ENCODE data around the gene WSCD1.

Gene WSCD1

DNA sequence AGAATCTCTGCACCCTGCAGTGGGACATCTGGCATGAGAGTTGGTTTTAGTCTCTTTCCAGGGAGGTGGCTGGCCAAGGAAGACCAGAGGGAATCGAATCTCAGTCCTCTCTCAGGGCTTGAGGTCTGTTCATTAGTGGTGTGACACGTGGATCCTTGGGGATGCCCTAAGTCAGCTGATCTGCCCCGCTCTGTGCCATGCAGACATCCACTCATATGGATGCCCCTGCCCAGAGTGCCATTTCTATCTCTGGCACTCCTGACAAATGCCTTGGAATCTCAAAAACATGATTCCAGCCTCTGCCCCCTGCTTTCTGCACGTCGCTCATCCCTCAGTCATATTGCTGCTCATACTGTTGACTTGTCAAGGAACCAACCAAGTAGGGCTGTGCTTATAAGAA, 38.8 kb downstream of the WSCD1 start:
- no peak for DNase-seq

DNA sequence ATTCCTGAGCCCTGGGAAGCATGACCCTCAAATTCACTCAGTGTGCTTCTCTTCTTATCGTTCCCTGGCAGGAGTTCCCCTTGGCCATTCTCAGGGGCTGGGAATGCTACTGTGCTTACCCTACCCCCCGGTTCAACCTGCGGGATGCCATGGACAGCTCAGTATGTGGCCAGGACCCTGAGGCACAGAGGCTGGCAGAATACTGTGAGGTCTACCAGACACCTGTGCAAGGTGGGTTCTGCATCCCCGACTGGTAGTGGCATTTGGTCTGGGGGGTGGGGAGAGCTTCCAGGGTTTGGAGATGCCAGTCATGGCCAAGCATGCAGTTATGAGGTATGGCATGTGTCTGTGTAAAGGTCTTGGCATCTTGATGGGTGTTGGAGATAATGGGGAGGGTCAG, 39.4 kb downstream of the WSCD1 start:
- DNase-seq: no peak

DNA sequence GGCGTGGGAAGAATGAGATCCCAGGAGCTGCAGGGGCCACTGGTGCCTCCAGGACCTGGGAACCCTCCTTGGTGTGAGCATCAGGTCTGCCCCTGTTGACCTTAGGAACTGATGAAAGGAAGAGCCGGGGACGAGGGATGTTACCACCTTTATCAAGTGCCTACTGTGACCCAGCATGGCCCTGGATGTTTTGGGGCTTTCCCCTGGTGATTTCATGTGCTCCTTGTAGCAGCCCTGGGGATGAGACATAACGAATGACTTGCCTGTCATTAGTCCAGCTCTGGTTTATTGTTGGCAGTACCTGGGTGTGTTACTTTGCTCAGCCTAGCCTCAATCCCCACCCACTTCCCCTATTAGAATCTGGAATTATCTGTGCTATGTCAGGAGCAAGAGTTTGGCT, 39.9 kb downstream of the WSCD1 start:
- no peak for DNase-seq

DNA sequence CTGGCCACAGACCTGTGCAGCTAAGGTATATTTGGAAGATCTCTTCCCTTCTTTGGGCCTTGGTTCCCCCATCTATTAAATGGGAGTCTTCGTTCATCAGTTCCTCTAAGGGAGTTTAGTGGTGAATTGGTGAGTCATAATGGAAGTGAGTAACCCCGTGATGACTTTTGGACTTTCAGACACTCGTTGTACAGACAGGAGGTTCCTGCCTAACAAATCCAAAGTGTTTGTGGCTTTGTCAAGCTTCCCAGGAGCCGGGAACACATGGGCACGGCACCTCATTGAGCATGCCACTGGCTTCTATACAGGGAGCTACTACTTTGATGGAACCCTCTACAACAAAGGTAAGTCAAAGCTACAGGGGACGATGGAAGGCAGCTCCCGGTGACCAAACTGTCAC, 40.4 kb downstream of the WSCD1 start:
- DNase-seq: no peak

DNA sequence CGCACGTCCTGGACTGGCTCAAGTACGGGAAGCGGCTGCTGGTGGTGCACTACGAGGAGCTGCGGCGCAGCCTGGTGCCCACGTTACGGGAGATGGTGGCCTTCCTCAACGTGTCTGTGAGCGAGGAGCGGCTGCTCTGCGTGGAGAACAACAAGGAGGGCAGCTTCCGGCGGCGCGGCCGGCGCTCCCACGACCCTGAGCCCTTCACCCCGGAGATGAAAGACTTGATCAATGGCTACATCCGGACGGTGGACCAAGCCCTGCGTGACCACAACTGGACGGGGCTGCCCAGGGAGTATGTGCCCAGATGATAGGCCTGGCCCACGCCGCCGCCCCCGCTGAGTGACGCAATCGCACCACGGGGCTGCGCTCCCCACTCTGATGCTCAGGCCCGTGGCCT, 50.2 kb downstream of the WSCD1 start:
- no peak for DNase-seq

DNA sequence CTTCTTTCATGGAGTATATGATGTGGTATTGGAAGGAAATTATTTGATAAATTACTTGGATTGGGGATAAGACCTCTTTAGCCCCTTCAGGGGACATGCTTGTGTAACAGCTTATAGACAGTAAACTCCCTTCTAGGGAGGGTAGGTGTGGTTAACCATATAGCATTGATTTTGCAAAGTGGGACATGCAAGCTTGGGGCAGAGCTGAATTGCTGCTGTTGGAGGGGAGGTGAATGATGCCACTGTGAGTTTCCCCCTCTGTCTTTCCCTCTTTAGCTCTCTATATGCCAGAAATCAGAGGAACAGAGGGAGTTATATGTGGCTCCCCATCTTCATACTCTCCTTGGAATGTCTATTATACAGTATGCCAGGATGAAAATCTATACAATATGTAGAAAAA, 54.7 kb downstream of the WSCD1 start:
- DNase-seq: no peak

DNA sequence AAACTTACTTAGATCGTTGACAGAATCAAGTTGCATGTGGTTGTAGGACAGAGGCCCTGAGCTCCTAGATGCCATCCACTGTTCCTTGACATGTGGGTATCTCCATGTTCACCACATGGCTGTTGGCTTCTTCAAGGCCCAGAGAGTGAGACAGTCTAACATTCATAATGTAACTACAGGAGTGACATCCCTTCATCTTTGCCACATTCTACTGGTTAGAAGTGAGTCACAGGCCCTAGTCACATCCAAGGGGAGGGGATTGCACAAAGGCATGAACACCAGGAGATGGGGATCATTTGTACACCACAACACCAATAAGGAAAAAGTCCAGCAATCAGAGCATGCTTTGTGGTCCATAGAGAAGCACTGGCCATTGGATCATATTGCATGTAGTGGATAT, 56.6 kb downstream of the WSCD1 start:
- no peak for DNase-seq

DNA sequence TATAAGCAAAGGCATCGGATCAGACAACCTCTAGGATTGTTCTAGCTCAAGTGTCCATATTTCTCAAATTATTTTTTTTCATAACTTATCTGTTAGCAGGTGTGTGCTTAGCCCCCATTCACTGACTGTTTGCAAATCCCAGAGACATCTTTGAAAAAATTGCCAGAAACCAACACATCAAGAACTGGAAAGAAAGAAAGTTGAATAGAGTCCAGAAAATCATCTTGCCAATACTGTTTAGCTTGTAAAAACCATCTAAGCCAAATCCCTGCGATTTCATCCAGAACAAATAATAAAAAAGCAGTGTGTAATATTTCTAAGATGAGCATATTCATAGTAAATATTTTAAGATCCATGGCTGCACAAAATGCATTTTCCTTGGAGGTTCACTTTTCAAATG, 64.5 kb downstream of the WSCD1 start:
- DNase-seq: no peak

DNA sequence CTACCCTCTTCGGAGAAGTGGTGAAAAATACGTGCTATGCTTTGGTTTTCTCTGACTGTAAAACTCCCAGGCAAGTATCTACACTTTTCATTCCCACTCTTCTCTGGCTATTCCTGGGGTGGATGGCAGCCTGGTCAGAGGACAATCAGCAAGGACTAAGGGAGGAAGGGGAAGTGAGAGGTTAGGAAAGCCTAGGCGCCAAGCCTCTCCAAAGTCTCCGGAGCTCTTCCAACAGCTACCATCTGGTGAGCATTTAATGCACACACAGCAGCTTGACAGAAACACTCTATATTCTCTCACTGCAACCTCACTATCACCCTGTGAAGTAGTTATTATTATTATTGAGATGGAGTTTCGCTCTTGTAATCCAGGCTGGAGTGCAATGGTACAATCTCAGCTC, 65.1 kb downstream of the WSCD1 start:
- DNase-seq: no peak

DNA sequence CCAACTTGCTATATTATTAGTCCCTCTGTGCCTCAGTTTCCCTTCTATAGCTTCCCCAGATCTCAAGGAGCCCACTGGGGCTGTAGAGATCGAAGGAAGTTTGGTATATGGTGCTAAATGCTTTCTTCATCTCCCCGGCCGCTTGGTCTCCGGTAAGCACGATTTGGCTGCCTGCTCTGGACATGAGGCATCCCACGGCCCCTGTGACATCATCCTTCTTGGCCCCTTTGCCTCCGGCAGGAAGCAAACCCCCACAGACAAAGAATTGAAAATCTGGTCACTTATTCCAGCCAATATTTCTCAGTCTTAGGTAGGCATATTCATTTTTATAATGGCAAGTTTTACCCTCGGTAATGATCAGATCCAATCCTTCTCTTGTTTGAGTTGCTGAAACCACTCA, 65.8 kb downstream of the WSCD1 start:
- DNase-seq: no peak

DNA sequence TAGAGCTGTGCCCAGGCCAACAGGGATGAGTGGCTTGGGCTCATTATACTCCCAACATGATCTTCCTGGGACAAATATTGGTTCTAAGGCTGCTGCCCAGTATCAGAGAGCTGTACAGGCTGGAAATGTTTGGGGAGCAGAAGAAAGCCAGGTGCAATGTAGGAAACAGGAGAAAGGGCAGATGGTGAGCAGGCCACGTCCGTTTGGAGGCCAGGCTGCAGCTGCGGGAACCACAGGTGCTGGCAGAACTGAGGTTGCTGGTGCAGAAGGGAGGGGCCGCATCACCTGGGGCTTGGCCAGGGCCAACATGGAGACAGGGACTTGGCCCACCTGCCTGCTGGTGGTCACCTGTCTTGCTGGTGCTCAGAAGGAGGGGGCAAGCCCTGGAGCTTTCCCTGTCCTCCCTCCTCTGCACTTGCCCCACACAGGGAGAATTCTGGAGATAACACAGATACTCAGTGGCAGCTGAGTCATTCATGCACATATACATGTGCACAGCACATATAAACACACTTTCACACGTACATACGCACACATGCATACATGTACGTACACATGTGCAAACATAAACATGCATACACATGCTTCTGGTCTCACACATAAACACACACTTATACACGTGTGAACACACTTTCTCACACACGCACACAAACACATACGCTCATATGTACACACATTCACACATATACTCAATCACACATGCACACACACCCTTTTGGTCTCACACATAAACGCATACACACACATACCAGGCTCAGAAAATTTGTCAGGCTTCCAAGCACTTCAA, 67.7 kb downstream of the WSCD1 start:
- DNase-seq: no peak

DNA sequence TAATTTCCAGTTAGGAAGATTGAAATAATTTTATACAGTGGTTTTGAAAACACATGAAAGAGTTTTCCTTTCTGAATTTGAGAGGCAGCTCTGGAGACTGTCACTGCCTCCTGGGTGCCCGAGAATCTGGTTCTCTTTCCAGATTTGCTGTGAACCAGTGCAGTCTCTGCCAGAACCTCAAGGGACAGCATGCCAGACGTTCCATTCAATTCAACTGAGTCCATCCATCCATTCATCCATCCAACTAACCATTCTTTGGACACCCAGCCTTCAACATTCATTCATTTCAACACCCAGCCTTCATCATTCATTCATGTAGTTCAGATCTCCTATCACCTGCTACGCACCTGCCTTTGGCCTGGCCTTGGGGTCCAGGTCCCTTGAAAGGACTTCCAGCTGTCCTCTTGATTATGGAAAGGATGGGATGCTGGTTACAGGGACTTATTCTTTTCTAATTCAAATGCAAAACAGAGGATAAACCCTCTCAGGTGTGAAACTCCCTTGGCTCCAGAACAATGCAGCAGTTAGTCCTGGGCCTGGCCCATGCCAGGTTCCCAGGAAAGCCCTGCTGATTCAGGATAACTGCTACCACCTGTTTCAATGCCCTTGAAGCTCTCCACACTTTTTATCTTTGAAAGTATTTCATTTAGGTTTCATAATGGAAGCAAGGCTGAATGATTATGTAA, 68.7 kb downstream of the WSCD1 start:
- no peak for DNase-seq

DNA sequence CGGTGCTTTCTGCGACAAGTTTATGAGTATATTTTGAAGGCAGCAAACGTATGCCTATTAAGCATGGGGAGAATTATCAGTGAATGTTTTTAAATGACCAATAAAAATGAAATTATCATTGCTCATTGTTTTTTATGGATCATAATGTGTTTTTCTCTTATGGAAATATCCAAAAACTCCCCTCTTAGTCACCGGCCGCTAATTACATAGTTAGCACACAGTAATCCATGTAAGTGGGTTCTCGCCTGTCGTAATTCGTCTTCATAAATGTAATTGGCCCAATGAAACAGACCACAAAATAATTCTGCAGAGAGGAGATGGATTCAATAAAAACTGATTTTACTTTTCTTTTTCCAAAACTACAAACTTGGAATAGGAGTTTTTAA, 69.3 kb downstream of the WSCD1 start:
- no peak for DNase-seq

DNA sequence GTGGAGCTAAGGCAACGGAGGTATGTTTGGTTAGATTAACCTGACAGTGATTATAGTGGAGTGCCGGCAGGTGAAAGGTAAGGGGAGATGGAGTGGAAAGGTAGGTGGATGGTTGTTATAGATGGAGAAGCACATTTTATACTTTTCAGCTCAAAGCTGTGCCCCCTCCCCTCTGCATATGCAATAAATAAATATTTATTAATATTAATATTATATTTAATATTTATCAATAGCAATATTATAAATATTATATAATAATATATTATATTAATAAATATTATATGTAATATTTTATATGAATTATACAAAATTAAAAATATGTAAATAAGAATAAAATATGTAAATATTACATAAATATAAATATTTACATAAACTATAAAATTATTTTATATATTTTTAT, 70.0 kb downstream of the WSCD1 start:
- DNase-seq: no peak

DNA sequence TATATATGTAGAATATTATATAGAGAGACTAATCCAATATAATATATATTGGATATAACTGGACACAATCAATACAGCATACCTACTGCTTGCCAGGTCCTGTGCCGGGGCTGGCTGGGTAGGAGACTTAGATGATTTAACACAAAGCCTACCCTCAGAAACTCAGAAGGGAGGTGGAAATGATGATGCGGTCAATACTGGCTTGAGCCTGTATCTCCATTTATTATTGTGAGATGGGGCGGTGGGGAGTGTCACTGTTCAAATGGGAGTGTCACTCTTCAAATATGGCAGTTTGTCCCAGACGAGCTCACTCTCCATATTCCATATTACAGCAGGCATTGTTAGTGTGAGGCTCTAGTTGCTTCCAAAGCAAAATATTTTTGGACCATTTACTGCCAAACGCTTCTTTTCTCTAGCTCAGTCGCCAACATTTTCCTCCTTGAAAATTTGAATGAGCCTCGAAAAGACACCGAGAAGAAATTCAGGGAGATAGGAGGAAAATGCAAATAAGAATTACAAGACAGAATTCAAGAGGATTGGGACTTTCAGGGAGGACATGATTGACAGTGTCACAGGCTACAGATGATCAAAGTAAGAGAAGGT, 70.7 kb downstream of the WSCD1 start:
- no peak for DNase-seq

DNA sequence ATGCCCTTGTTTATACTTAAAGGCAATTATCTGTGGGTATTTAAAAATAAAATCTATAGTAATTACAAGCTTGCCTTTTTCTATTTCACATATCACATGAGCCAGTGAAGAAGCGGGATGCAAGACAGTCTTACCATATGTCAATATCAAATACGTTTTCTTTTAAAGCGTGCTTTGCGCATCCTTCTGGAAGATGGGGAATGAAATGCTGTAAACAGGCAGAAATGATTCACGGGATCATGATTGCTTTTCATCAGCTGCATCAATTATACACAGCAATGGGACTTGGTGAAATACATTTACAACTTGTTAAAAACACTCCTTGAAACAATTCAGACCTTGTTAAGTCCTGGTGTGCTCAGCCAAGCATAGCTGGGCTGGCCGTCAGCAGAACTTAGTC, 72.5 kb downstream of the WSCD1 start:
- no peak for DNase-seq

DNA sequence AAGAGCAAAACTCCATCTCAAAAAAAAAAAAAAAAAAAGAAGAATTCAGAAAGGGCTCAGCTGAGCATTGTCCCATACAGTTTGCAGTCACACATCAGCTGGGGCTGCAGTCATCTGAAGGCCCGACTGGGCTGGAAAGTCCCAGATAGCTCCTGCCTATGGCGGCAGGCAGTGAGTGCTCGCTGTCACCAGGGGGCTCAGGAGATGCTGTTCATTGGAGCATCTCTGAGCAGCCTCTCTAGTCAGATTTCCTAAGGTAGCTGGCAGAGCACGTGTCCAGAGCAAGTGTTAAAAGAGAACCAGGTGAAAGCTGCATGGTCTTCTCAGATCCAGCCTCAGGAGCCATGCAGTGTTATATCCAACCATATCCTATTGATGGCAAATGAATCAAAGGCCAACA, 75.8 kb downstream of the WSCD1 start:
- no peak for DNase-seq

DNA sequence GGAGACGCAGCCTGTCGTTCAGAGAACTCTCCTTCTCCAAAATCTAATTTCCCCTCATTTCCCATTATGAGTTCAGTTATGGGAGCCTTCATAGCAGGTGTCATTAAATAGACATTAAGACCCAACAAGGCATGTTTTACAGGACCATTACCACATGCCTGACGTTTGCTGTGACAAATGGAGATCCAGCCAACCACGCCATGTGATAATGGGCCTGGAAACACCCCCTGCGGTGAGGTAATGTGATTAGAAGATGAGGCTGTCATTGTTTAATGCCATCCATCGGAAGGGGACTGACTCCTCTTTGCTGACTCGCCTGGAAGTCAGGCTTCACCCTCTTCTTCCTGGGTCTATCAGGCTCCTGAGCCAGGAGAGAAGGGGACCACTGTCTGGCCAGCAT, 76.9 kb downstream of the WSCD1 start:
- DNase-seq: no peak

DNA sequence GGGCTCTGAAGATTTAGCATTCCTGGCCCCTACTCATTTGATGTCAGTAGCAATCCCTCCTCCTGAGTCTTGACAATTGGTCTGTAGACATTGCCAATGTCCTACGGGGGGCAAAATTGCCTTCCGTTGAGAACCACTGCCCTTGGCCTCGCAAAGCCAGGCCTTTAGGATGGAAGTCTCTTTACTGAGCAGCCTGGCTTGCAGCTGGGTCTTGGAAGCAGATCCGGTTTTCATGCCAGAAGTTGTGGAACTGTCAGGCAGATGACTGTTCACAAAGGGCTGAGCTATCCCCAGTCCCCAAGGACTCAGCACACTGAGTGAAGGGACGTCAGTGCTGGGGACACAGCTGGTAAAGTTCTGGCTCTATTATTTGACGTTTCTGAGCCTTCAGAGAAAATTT, 83.2 kb downstream of the WSCD1 start:
- DNase-seq: no peak

DNA sequence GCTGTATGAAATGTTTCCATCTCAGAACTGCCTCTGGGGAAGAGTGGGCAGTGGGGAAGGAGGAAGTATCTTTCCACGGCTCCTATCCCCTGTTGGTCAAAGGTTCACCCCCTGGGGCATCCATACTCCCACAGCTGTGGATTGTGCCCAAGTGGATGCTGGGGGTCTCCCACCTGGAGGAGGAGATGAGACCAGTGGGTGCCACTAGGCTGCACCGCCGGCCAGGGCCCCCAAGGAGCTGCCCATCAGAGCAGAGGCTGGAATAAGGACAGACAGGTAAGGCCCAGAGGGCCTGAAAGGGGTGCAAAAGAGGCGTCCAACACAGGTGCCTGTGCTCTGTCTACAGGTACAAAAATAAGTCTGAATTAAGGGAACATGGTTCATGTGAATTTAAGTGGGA, 87.5 kb downstream of the WSCD1 start:
- DNase-seq: no peak

DNA sequence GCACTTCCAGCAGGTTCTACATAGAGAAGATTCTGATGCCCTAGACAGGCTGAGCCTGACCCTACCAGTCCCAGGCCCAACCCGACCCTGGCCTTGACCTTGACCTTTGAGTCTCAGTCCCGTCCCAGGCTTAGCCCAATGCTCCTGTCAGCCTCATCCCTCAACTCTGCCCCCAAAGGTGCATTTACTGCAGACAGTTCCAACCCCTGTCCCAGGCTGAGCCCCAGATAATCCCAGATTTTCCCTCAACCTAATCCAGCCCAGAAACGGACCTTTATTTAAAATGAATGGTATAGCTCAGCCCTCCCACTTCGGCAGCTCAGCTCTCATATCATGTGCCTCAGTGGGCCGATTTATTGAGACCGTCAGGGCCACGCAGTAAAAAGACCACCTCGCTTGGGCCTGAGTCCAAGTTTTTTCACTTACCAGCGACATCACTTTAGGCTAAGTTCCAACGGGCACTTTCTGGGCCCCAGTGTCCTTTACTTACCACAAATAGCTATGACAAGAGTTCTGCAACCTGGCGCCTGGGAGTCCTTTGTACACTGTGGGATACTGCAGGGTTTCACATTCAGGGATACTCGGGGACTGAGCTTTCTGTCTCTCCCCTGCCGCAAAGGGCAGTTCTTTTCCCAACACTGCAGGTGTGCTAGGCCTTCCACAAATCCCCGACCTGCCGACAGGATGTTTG, 89.5 kb downstream of the WSCD1 start:
- no peak for DNase-seq

DNA sequence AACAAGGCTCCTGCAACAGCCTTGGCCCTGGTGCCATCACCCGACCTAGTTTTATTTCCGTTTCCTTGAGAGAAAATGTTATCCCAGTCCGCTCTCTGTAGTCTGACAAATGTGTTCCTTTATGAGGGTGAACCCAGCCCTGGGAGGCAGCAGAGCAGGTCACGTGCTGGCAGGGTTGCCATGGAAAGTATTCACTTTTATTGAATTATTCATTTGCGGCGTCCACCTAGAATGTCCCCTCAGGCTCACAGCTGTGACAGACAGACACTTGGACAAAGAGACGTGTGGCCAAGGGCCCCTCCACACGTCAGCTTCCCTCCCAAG, 90.0 kb downstream of the WSCD1 start:
- no peak for DNase-seq

DNA sequence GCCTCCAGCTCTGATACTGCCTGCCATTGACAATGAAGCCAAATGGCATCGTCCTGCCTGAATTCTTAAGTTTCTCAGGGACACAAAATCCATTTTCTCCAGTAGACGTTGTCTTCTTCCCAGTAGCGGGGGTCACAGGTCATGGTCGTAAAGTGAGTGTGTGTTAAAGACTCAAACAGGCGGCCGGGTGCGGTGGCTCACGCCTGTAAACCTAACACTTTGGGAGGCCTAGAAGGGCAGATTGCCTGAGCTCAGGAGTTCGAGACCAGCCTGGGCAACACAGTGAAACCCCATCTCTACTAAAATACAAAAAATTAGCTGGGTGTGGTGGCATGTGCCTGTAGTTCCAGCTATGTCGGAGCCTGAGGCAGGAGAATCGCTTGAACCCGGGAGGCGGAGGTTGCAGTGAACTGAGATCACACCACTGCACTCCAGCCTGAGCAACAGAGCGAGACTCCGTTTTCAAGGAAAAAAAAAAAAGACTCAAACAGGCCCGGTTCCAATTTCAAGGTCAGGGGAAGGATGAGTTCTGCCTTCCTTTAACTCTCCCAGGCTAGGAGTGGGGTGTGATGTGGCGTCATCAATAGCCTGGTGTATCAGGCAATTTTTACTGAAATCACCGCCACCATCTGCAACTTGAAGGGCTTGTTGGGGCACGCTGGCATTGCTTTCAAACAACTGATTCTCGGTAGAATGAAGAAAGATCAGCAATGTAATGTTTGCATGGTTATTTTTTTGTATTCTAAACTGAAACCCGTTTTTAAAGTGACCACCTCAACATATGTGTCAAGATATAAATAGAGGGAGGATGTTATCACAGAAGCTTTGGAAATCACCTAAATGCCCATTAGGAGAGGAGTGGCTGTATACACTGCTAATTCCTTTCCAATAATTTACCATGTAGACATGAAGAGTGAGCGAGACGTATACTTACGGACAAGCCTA, 91.0 kb downstream of the WSCD1 start:
- DNase-seq: no peak

Data from amniotic stem cell (primary cell).